Measurements from ENCODE around the gene SSR4.
A peak's percentile ranks its signal among the peaks of the same experiment; 100 is the strongest.

Gene SSR4

DNA sequence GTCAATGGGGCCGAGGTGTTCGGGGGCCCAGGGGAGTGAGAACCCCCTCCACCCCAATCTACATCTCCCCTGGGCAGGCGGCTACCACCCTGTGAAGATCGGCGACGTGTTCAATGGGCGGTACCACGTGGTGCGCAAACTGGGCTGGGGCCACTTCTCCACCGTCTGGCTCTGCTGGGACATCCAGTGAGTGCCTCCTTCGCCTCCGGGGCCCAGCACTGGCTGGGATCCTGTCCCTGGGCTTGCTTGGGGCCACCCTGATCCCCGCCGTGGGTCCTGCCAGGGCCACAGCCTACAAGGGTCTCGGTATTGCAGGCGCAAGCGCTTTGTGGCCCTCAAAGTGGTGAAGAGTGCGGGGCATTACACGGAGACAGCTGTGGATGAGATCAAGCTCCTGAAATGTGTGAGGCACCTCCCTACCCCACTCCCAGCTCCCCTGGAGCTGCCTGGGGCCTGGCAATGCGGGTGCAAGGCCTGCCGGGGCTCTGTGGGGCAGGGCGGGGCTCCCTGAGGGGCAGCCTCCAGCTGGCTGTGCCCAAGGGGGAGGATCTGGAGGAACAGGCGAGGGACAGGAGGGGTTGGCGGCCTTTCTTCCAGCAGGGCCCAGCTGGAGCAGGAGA is 12.9 kb upstream of the SSR4 start (continued):
- TF ChIP-seq GLIS1 (tag by site-specific recombination; IDR thresholded peaks at IDR 0.05) (peak; percentile 89), ZNF366 (tag by site-specific recombination; conservative IDR thresholded peaks at IDR 0.05) (no peak), ZNF473 (tag by site-specific recombination; IDR thresholded peaks at IDR 0.05) (no peak), ZNF202 (tag by site-specific recombination; IDR thresholded peaks at IDR 0.05; ENCODE audit: borderline replicate concordance) (no peak), RBAK (tag by site-specific recombination; IDR thresholded peaks at IDR 0.05) (no peak), SCRT2 (tag by site-specific recombination; IDR thresholded peaks at IDR 0.05) (no peak), KLF1 (tag by site-specific recombination; IDR thresholded peaks at IDR 0.05) (peak; percentile 51), ZNF354C (tag by site-specific recombination; IDR thresholded peaks at IDR 0.05; ENCODE audit: borderline replicate concordance, low read depth) (no peak), SP7 (tag by site-specific recombination; IDR thresholded peaks at IDR 0.05) (no peak), ZNF791 (tag by site-specific recombination; IDR thresholded peaks at IDR 0.05) (no peak), ZSCAN16 (tag by site-specific recombination; IDR thresholded peaks at IDR 0.05) (no peak), SP2 (tag by site-specific recombination; IDR thresholded peaks at IDR 0.05) (peak; percentile 21; the same call in 1 of the 2 replicates), GLIS2 (tag by site-specific recombination; IDR thresholded peaks at IDR 0.05) (peak; percentile 66), ZNF37A (tag by site-specific recombination; IDR thresholded peaks at IDR 0.05) (no peak), ZIC2 (tag by site-specific recombination; IDR thresholded peaks at IDR 0.05) (peak; percentile 79), EGR2 (tag by site-specific recombination; IDR thresholded peaks at IDR 0.05; ENCODE audit: low read depth) (no peak), ZNF555 (tag by site-specific recombination; conservative IDR thresholded peaks at IDR 0.05) (no peak), ZNF274 (IDR thresholded peaks at IDR 0.05; ENCODE audit: low read length) (no peak), ZNF274 (tag by site-specific recombination; IDR thresholded peaks at IDR 0.05; ENCODE audit: borderline replicate concordance) (no peak), ZNF654 (tag by site-specific recombination; IDR thresholded peaks at IDR 0.05; ENCODE audit: low read depth) (no peak), ZNF600 (tag by site-specific recombination; IDR thresholded peaks at IDR 0.05) (no peak), KLF10 (tag by site-specific recombination; IDR thresholded peaks at IDR 0.05) (no peak), ZNF623 (tag by site-specific recombination; IDR thresholded peaks at IDR 0.05) (no peak), KLF16 (tag by site-specific recombination; IDR thresholded peaks at IDR 0.05) (no peak), GLI4 (tag by site-specific recombination; IDR thresholded peaks at IDR 0.05) (no peak)
- TF ChIP-seq, protein P1, sequence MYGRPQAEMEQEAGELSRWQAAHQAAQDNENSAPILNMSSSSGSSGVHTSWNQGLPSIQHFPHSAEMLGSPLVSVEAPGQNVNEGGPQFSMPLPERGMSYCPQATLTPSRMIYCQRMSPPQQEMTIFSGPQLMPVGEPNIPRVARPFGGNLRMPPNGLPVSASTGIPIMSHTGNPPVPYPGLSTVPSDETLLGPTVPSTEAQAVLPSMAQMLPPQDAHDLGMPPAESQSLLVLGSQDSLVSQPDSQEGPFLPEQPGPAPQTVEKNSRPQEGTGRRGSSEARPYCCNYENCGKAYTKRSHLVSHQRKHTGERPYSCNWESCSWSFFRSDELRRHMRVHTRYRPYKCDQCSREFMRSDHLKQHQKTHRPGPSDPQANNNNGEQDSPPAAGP (tag by site-specific recombination; IDR thresholded peaks at IDR 0.05): 0 out of 2 replicates have a peak, but pooled peaks have one; percentile 20
- TF ChIP-seq, protein P2, sequence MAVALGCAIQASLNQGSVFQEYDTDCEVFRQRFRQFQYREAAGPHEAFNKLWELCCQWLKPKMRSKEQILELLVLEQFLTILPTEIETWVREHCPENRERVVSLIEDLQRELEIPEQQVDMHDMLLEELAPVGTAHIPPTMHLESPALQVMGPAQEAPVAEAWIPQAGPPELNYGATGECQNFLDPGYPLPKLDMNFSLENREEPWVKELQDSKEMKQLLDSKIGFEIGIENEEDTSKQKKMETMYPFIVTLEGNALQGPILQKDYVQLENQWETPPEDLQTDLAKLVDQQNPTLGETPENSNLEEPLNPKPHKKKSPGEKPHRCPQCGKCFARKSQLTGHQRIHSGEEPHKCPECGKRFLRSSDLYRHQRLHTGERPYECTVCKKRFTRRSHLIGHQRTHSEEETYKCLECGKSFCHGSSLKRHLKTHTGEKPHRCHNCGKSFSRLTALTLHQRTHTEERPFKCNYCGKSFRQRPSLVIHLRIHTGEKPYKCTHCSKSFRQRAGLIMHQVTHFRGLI (tag by site-specific recombination; IDR thresholded peaks at IDR 0.05): no peak
- TF ChIP-seq, protein P3, sequence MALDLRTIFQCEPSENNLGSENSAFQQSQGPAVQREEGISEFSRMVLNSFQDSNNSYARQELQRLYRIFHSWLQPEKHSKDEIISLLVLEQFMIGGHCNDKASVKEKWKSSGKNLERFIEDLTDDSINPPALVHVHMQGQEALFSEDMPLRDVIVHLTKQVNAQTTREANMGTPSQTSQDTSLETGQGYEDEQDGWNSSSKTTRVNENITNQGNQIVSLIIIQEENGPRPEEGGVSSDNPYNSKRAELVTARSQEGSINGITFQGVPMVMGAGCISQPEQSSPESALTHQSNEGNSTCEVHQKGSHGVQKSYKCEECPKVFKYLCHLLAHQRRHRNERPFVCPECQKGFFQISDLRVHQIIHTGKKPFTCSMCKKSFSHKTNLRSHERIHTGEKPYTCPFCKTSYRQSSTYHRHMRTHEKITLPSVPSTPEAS (tag by site-specific recombination; IDR thresholded peaks at IDR 0.05): no peak
- TF ChIP-seq, protein P4, sequence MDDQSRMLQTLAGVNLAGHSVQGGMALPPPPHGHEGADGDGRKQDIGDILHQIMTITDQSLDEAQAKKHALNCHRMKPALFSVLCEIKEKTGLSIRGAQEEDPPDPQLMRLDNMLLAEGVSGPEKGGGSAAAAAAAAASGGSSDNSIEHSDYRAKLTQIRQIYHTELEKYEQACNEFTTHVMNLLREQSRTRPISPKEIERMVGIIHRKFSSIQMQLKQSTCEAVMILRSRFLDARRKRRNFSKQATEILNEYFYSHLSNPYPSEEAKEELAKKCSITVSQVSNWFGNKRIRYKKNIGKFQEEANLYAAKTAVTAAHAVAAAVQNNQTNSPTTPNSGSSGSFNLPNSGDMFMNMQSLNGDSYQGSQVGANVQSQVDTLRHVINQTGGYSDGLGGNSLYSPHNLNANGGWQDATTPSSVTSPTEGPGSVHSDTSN (CRISPR knock-in tag; IDR thresholded peaks at IDR 0.05): 0 out of 2 replicates have a peak, but pooled peaks have one; percentile 31
- TF ChIP-seq, protein P5, sequence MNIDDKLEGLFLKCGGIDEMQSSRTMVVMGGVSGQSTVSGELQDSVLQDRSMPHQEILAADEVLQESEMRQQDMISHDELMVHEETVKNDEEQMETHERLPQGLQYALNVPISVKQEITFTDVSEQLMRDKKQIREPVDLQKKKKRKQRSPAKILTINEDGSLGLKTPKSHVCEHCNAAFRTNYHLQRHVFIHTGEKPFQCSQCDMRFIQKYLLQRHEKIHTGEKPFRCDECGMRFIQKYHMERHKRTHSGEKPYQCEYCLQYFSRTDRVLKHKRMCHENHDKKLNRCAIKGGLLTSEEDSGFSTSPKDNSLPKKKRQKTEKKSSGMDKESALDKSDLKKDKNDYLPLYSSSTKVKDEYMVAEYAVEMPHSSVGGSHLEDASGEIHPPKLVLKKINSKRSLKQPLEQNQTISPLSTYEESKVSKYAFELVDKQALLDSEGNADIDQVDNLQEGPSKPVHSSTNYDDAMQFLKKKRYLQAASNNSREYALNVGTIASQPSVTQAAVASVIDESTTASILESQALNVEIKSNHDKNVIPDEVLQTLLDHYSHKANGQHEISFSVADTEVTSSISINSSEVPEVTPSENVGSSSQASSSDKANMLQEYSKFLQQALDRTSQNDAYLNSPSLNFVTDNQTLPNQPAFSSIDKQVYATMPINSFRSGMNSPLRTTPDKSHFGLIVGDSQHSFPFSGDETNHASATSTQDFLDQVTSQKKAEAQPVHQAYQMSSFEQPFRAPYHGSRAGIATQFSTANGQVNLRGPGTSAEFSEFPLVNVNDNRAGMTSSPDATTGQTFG (tag by site-specific recombination; IDR thresholded peaks at IDR 0.05; ENCODE audit: borderline replicate concordance): no peak
- TF ChIP-seq, protein P6, sequence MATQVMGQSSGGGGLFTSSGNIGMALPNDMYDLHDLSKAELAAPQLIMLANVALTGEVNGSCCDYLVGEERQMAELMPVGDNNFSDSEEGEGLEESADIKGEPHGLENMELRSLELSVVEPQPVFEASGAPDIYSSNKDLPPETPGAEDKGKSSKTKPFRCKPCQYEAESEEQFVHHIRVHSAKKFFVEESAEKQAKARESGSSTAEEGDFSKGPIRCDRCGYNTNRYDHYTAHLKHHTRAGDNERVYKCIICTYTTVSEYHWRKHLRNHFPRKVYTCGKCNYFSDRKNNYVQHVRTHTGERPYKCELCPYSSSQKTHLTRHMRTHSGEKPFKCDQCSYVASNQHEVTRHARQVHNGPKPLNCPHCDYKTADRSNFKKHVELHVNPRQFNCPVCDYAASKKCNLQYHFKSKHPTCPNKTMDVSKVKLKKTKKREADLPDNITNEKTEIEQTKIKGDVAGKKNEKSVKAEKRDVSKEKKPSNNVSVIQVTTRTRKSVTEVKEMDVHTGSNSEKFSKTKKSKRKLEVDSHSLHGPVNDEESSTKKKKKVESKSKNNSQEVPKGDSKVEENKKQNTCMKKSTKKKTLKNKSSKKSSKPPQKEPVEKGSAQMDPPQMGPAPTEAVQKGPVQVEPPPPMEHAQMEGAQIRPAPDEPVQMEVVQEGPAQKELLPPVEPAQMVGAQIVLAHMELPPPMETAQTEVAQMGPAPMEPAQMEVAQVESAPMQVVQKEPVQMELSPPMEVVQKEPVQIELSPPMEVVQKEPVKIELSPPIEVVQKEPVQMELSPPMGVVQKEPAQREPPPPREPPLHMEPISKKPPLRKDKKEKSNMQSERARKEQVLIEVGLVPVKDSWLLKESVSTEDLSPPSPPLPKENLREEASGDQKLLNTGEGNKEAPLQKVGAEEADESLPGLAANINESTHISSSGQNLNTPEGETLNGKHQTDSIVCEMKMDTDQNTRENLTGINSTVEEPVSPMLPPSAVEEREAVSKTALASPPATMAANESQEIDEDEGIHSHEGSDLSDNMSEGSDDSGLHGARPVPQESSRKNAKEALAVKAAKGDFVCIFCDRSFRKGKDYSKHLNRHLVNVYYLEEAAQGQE (tag by site-specific recombination; IDR thresholded peaks at IDR 0.05): no peak
